Femur (tissue), 1 donor: ENCODE results near the gene RHEX.
A peak's percentile ranks its signal among the peaks of the same experiment; 100 is the strongest.
"Not testable (repeated sequence)": the region's sequence is repeated elsewhere in the genome, so short reads cannot be mapped to it uniquely, and the experiment has no call there.

ENCODE experiments used
- DNase-seq: peaks from one replicate; pipeline ENCODE4 v3.0.0-alpha.2; 2017

RHEX gene

GRCh38 chr1:206052919-206053610, at the start of gene RHEX:
Gene RHEX, plus strand, starts transcription at chr1:206053173. Its CDS starts 44,656 bp downstream, at chr1:206097829.
- DNase-seq = not testable (repeated sequence)

DNA sequence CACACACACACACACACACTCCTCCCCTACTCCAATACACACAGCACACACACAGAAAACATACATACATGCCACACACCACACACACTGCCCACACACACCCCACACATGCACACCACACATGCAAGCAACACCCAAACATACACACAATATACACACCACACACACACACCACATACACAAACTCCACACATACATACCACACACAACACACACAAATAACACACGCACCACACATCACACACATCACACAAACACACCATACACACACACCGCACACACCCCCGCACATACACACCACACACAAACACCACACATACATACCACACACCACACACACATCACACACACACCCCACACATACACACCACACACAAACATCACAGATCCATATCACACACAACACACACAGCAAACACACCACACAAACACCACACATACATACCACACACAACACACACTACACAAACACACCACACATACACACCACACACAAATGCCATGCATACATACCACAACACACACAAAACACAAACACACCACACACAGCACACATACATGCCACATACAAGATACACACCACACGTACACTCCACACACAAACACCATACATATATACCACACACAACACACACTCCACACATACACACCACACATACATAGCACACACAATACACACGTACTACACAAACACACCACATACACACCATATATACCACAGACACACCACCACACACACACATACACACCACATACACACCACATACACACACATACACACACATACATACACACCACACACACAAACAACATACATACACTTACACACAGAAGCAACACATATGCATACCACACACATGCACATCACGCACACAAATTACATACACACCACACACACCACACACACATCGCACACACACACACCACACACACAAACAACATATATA, 48.8 kb upstream of the RHEX start:
- DNase-seq = no peak

- DNase-seq = peak; percentile 51
Measured at GRCh38 chr1:206004826-206005225, 48.1 kb upstream of the RHEX start.

- DNase-seq = peak; percentile 30
Measured at GRCh38 chr1:206005234-206005633, 47.7 kb upstream of the RHEX start.

DNA sequence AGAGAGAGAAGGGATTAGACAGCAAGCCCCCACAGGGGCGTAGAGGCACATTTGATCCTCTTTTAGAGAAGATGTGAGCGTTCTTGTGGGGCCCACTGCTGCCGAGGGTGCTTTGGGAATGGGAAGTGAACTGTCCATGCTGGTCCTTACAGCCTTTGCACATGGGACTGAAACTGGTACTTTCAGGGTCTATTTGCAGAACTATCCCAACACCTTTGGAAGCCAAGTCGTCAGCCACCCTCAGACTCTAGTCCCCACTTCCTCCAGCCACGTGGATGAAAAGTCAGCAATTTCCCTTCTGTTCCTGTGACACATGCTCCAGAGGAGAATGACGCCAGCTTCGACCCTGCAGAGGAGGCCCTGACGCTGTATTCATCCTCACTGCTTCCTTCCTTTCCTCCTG, 47.2 kb upstream of the RHEX start:
- peak; percentile 21 for DNase-seq

GRCh38 chr1:206006946-206007345, 46.0 kb upstream of the RHEX start:
- DNase-seq = peak; percentile 3

DNA sequence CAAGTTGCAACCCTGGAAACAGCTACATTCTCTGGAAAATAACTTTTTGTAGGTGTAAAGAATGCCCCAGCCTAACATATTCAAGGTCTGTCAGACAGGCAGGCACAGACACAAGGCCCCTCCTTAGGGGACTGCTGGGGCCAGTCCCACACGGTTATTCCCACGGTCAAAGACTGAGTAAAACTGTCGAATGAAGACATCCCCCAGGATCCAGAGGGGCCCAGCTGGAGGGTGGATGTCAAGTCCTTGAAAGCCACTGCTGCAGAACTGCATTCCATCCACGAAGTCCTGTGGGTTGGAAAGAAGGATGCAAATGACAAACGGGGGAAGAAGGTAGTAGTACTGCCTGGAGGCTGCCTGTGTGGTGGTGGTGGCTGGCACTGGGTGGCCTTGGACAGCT, 42.9 kb upstream of the RHEX start:
- DNase-seq = peak; percentile 7

DNA sequence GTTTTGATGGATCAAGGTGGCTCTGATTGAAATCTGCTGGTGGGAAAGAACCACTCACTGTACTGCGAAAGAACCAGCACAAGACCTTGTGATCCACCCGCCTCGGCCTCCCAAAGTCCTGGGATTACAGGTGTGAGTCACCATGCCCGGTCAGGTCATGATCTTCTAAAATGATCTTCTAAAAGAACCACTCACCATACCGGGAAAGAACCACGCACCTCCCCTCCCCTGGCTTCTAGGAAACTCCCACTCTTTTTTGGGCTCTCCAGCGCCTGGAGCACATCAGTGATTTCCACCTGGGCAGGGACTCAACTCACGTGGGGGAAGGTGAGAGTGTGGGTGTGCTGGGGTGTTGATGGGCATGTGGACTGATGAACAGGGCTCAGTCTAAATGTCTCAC, 41.9 kb upstream of the RHEX start:
- DNase-seq = no peak

GRCh38 chr1:206012086-206012859, 40.7 kb upstream of the RHEX start:
- DNase-seq = peak; percentile 84

GRCh38 chr1:206013026-206013795, 39.8 kb upstream of the RHEX start:
- DNase-seq = peak; percentile 5

GRCh38 chr1:206014601-206015000, 38.4 kb upstream of the RHEX start:
- DNase-seq = peak; percentile 3

GRCh38 chr1:206015071-206015470, 37.9 kb upstream of the RHEX start:
- no peak for DNase-seq

DNA sequence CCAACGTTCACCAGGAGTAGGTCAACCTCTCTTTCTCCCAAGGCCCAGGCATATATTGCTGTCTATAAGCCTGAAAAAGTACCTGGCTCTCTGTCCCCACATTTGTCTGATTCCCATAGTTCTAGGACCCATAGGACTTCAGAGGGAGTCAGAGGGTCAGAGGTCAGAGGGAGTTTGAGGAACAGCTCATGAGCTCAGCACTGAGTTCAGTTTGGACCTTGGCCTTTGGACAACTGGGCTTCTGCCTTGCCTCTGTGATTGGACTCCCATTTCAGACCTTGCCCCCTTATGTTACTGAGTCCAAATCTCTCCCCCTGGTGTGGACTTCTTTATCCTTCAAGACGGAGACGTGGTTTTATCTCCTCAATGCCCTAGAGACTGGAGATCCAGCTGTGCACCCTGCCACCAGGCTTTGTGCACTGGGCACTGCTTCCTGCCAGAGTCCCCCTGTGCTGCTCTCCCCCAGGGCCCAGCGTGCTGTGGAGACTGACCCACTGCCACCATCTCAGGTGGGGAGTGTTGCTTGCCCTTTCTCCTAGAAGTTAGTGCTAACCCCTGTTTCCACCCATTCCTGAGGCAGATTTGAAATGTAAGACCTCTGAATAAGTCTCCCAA, 32.5 kb upstream of the RHEX start:
- no peak for DNase-seq

- no peak for DNase-seq
Measured at GRCh38 chr1:206021008-206021625, 31.9 kb upstream of the RHEX start.

GRCh38 chr1:206021626-206022365, 31.2 kb upstream of the RHEX start:
- DNase-seq = no peak

DNA sequence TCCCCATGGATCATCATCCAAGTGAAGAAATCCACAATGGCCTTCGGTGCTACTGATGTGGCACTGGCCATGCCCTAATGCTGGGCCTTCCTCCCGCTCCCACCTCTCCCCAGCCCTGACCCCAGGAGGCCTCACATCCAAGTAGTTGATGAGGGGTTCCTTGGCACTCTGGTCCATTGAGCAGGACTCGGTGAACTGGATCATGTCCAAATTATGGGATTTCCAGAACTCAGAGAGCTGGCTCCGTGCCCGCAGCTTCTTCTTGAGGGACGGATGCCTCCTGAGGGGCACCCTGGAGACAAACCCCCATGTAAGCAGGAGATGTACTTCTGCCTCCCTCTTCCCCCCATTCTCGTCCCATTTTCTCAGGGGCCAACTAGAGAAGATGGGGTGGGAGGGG, 30.2 kb upstream of the RHEX start:
- no peak for DNase-seq

DNA sequence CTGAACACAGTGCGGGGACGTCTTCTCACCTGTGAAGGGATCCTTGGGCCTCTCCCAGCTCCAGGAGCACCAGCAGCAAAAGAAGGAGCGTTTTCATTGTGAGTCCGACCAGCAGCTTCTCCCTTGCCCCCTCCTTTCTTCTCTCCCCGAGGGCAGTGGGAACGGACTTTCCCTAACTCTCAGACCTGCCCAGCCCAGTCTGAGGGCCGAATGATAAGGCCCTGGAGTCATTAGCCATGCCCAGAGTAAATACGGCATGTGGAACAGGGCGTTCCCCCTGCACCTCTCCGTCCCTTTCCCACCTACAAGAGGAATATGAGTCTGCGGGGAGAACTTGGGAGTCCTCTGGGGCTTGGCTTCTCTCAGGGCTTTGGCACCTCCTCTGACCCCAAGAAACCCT, 29.3 kb upstream of the RHEX start, which contains the start of gene CTSE:
Gene CTSE (minus strand): TSS at position 201 of the 400 bp plus-strand sequence. CDS start 104 bp downstream, at position 97.
- no peak for DNase-seq

DNA sequence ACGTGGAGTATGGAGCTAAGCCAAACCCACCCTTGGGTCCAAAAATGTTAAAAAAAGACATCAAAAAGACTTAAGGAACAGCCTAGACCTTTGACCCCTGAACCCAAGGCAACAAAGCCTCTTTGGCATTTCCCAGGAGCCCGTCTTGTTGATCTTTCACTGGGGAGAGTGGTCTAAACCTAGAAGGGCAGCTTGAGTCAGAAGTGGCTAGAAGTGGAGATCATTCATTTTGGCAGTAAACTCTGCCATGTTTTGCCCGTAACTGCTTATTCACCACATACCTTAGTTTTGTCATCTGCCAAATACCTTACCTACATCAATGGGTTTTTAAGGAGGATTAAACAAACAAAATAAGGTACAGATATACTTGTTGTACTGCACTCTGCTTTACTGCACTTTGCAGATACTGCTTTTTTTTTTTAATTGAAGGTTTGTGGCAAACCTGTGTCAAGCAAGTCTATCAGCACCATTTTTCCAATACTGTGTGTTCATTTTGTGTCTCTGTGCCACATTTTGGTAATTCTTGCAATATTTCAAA, 27.6 kb upstream of the RHEX start:
- DNase-seq = no peak

DNA sequence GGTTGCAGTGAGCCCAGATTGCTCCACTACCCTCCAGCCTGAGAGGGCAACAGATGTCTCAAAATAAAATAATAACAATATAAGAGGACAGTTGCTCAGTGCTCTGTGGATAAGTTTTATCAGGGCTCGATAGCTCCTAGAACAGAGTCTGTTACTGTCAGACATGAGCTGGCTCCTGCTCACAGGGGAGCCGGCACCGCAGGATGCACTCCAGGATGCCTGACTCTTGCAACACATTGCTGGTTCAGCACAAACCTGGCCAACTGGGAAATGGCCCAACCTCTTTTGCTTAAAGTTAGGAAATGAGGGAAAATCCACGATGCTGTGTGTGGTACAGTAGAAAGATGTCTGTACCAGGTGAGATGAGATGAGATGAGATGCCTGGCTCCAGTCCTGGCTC, 23.5 kb upstream of the RHEX start:
- DNase-seq = peak; percentile 58

GRCh38 chr1:206030191-206030590, 22.8 kb upstream of the RHEX start:
- DNase-seq = no peak
